GM23338 (cell line): Measurements from ENCODE around the gene UPK1A. TPM values are rescaled to one million over a fixed set of nuclear protein-coding genes. Genes with fewer than 3 reads are reported as not detected.
A peak's percentile ranks its signal among the peaks of the same experiment; 100 is the strongest.

Experiments used
- ATAC-seq: fragments of 200-7000 bp; cut with Tn5 transposase; 3 replicates; pipeline ENCODE4 v1.9.1; 2020
- DNase-seq: peaks from one replicate; pipeline ENCODE4 v3.0.0-alpha.2; 2015; ENCODE audit warnings: low spot score
- H2AFZ ChIP-seq: fragments of 200-600 bp; sonication (generic); 2 replicates; pipeline ENCODE4 v1.8.0; 2016; ENCODE audit warnings: antibody characterized with exemption, mild to moderate bottlenecking, moderate library complexity
- H3F3A ChIP-seq: fragments of 200-600 bp; sonication (generic); replicated peaks from 2 replicates; pipeline ENCODE4 v1.8.0; 2017; ENCODE audit warnings: antibody characterized with exemption, mixed run types, low read depth
- H3K27ac ChIP-seq: fragments of 200-600 bp; sonication (generic); 2 replicates; pipeline ENCODE4 v1.6.1; 2016; ENCODE audit warnings: low read depth
- H3K27me3 ChIP-seq: fragments of 200-600 bp; sonication (generic); 2 replicates; pipeline ENCODE4 v1.8.0; 2016; ENCODE audit warnings: mild to moderate bottlenecking, mixed run types, moderate library complexity; ENCODE audit not compliant: insufficient read depth
- H3K36me3 ChIP-seq: fragments of 200-600 bp; sonication (generic); 2 replicates; pipeline ENCODE4 v1.8.0; 2016; ENCODE audit warnings: mild to moderate bottlenecking; ENCODE audit not compliant: insufficient read depth
- H3K4me1 ChIP-seq: fragments of 200-600 bp; sonication (generic); 2 replicates; pipeline ENCODE4 v1.8.0; 2016; ENCODE audit warnings: mild to moderate bottlenecking, moderate library complexity; ENCODE audit not compliant: insufficient read depth
- H3K4me2 ChIP-seq: fragments of 200-600 bp; sonication (generic); 2 replicates; pipeline ENCODE4 v1.7.1; 2017; ENCODE audit warnings: mixed run types
- H3K4me3 ChIP-seq: fragments of 200-600 bp; sonication (generic); 2 replicates; pipeline ENCODE4 v1.6.1; 2016; ENCODE audit warnings: mixed run types
- H3K79me2 ChIP-seq: fragments of 200-600 bp; sonication (generic); replicated peaks from 2 replicates; pipeline ENCODE4 v1.8.0; 2017; ENCODE audit warnings: mild to moderate bottlenecking; ENCODE audit not compliant: insufficient read depth
- H3K9me2 ChIP-seq: fragments of 200-600 bp; sonication (generic); 2 replicates; pipeline ENCODE4 v1.8.0; 2017; ENCODE audit not compliant: insufficient read depth
- H4K20me1 ChIP-seq: fragments of 200-600 bp; sonication (generic); replicated peaks from 2 replicates; pipeline ENCODE4 v1.8.0; 2017; ENCODE audit warnings: mild to moderate bottlenecking; ENCODE audit not compliant: insufficient read depth
- H3K27ac Mint-ChIP-seq: 2 replicates; pipeline ENCODE4 v1.8.0; 2020; ENCODE audit warnings: inconsistent platforms, mild to moderate bottlenecking, moderate library complexity, mixed read lengths
- H3K27me3 Mint-ChIP-seq: 3 replicates; pipeline ENCODE4 v1.8.0; 2022; ENCODE audit warnings: low read depth, mild to moderate bottlenecking, moderate library complexity, mixed read lengths, inconsistent platforms; ENCODE audit not compliant: insufficient read depth, poor library complexity
- H3K36me3 Mint-ChIP-seq: 3 replicates; pipeline ENCODE4 v1.8.0; 2021; ENCODE audit warnings: low read depth, mild to moderate bottlenecking, inconsistent platforms, moderate library complexity, mixed read lengths
- H3K4me1 Mint-ChIP-seq: 3 replicates; pipeline ENCODE4 v1.8.0; 2020; ENCODE audit warnings: mild to moderate bottlenecking, inconsistent platforms, mixed read lengths
- H3K4me3 Mint-ChIP-seq: 3 replicates; pipeline ENCODE4 v1.8.0; 2021; ENCODE audit warnings: moderate library complexity, mild to moderate bottlenecking, inconsistent platforms, mixed read lengths
- H3K9me3 Mint-ChIP-seq: 3 replicates; pipeline ENCODE4 v1.8.0; 2020; ENCODE audit warnings: moderate library complexity, mild to moderate bottlenecking, inconsistent platforms, mixed read lengths
- CREB1 ChIP-seq: fragments of 250-450 bp; sonication (Bioruptor Pico); IDR thresholded peaks from 2 replicates; pipeline ENCODE4 v1.5.0; 2020; ENCODE audit warnings: low read depth, mild to moderate bottlenecking, moderate library complexity
- CTCF ChIP-seq, 2 experiments: fragments of 200-600 bp in 1 of 2; sonication (generic) in 1 of 2; conservative IDR thresholded peaks; 2 replicates each; pipeline versions ENCODE4 v1.5.1 to v1.6.1; 2016 to 2017; ENCODE audit warnings: antibody characterized with exemption in 2 of 2, low read depth in 2 of 2, mild to moderate bottlenecking in 2 of 2, moderate library complexity in 1 of 2
- NANOG ChIP-seq: IDR thresholded peaks from 2 replicates; pipeline ENCODE4 v1.6.1; 2016; ENCODE audit warnings: antibody characterized with exemption, borderline replicate concordance
- POLR2AphosphoS5 ChIP-seq: IDR thresholded peaks from 2 replicates; pipeline ENCODE4 v1.6.1; 2016; ENCODE audit warnings: antibody characterized with exemption, low read depth
- ZNF331 ChIP-seq: fragments of 250-450 bp; sonication (Bioruptor Pico); IDR thresholded peaks from 2 replicates; pipeline ENCODE4 v1.5.0; 2020; ENCODE audit warnings: low read depth, mild to moderate bottlenecking, moderate library complexity
- ZNF462 ChIP-seq: fragments of 250-450 bp; sonication (Bioruptor Pico); IDR thresholded peaks from 2 replicates; pipeline ENCODE4 v1.5.0; 2020; ENCODE audit warnings: mild to moderate bottlenecking, moderate library complexity
- polyA plus RNA-seq: library from polyadenylated mRNA; unstranded; fragments of >200 nt; fragmentation: Nextera tagmentation; extraction: Ambion mirVana; gene quantifications from 2 replicates; pipeline ENCODE4 v1.2.1, GENCODE V29; 2016
- total RNA-seq: library from RNA; depleted of rRNA; stranded (reverse); fragments of >200 nt; shearing (Covaris generic); gene quantifications from 2 replicates; pipeline ENCODE4 v1.2.3, GENCODE V29; 2014
- TF ChIP-seq, protein P1 (sequence below): IDR thresholded peaks from one replicate; pipeline ENCODE4 v1.6.1; 2018; ENCODE audit warnings: antibody characterized with exemption; ENCODE audit not compliant: unreplicated experiment
- TF ChIP-seq, protein P2 (sequence below): IDR thresholded peaks from 2 replicates; pipeline ENCODE4 v1.6.1; 2016; ENCODE audit warnings: antibody characterized with exemption

Gene UPK1A
- total and polyA plus RNA-seq, 2 experiments from 2014 or later, result 0.42 to 1.5 TPM

DNA sequence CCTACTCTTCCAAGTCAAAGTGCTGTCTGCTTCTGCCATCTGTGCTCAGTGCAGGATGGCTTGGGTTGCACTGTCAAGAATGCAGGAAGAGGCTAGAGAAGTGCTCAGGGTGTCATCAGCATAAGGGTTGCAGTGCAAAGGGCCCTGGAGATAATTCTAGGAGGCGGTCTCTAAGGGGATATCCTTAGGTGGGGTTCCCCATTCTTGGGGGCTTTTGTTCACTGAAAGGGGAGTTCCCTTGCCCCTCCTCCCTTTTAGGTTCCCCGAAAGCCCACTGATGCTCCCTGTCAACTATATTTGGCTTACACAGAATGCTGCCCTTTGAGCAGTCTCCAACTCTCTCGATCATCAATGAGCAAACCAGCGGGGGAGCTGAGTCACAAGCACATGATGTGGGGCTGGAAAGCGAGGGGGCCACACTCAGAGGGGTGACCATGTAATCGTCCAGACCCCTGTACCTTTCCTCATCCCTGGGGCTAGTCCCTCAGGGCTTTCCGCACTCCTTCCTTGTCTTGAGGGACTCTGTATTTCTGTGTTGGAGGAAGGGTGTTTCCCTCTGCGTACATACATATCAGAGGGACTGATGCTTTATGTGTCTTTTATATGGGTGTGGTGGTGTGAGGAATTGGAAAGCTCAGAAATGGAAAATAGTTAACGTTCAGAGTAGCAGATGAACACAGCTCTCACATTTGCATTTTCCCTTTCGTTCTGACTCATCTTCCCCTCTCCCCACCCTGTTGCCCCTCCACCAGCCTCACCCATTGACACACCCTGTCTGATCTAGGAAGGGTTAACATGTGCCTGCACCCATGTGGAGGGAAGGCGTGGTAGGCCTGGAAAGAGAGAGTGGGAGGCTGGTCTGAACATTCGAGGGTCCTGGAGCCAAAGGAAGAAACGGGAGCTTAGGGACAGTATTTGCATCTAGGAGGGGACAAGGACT, 44.7 kb downstream of the UPK1A start:
- TF ChIP-seq NANOG (no peak), ZNF462 (CRISPR knock-in tag) (no peak), POLR2AphosphoS5 (0 out of 2 replicates have a peak, but pooled peaks have one; percentile 15), ZNF331 (no peak), CREB1 (CRISPR knock-in tag) (no peak), CTCF (conservative IDR thresholded peaks at IDR 0.05; ENCODE audit: low read depth in 2 of 2) (no peak)
- TF ChIP-seq, protein P1, sequence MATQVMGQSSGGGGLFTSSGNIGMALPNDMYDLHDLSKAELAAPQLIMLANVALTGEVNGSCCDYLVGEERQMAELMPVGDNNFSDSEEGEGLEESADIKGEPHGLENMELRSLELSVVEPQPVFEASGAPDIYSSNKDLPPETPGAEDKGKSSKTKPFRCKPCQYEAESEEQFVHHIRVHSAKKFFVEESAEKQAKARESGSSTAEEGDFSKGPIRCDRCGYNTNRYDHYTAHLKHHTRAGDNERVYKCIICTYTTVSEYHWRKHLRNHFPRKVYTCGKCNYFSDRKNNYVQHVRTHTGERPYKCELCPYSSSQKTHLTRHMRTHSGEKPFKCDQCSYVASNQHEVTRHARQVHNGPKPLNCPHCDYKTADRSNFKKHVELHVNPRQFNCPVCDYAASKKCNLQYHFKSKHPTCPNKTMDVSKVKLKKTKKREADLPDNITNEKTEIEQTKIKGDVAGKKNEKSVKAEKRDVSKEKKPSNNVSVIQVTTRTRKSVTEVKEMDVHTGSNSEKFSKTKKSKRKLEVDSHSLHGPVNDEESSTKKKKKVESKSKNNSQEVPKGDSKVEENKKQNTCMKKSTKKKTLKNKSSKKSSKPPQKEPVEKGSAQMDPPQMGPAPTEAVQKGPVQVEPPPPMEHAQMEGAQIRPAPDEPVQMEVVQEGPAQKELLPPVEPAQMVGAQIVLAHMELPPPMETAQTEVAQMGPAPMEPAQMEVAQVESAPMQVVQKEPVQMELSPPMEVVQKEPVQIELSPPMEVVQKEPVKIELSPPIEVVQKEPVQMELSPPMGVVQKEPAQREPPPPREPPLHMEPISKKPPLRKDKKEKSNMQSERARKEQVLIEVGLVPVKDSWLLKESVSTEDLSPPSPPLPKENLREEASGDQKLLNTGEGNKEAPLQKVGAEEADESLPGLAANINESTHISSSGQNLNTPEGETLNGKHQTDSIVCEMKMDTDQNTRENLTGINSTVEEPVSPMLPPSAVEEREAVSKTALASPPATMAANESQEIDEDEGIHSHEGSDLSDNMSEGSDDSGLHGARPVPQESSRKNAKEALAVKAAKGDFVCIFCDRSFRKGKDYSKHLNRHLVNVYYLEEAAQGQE, result no peak
- TF ChIP-seq, protein P2, sequence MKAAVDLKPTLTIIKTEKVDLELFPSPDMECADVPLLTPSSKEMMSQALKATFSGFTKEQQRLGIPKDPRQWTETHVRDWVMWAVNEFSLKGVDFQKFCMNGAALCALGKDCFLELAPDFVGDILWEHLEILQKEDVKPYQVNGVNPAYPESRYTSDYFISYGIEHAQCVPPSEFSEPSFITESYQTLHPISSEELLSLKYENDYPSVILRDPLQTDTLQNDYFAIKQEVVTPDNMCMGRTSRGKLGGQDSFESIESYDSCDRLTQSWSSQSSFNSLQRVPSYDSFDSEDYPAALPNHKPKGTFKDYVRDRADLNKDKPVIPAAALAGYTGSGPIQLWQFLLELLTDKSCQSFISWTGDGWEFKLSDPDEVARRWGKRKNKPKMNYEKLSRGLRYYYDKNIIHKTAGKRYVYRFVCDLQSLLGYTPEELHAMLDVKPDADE, result no peak
- Histone ChIP-seq H3K27me3 (no peaks in the 10 kb centered on the region), H3K79me2 (no peaks in the 10 kb centered on the region), H3K4me2 (no peak overlapping the region), H4K20me1 (no peaks in the 10 kb centered on the region; the same call in 1 of the 2 replicates), H3F3A (peaks cover 4% of the 10 kb centered on the region; the same call in 1 of the 2 replicates), H3K4me3 (no peak overlapping the region), H3K36me3 (no peaks in the 10 kb centered on the region), H3K27ac (no peak overlapping the region), H2AFZ (no peak overlapping the region), H3K9me2 (no peaks in the 10 kb centered on the region), H3K4me1 (peaks cover 39% of the 10 kb centered on the region)
- Mint-ChIP-seq H3K4me3 (no peak overlapping the region), H3K9me3 (no peaks in the 10 kb centered on the region), H3K27ac (no peak overlapping the region), H3K27me3 (peaks cover 15% of the 10 kb centered on the region), H3K4me1 (peaks cover 44% of the 10 kb centered on the region), H3K36me3 (peaks cover 3% of the 10 kb centered on the region; the same call in 1 of the 3 replicates)
- ATAC-seq (no peak), DNase-seq (no peak)
